Stimulated activated CD8-positive, alpha-beta memory T cell treated with anti-CD3 and anti-CD28 coated beads, Interleukin-7, amount 100 ng/mL, for 1 hour (primary cell): Measurements from ENCODE around the gene POLR2H.

Experiments used
- DNase-seq, 2 donors: peaks; one replicate each; pipeline ENCODE4 v3.0.0-alpha.2; 2020; ENCODE audit warnings: low read depth in 2 of 2

The POLR2H gene

GRCh38 chr3:184352149-184352785 lies 9.2 kb upstream of the POLR2H start:
- DNase-seq, result no peak

DNA sequence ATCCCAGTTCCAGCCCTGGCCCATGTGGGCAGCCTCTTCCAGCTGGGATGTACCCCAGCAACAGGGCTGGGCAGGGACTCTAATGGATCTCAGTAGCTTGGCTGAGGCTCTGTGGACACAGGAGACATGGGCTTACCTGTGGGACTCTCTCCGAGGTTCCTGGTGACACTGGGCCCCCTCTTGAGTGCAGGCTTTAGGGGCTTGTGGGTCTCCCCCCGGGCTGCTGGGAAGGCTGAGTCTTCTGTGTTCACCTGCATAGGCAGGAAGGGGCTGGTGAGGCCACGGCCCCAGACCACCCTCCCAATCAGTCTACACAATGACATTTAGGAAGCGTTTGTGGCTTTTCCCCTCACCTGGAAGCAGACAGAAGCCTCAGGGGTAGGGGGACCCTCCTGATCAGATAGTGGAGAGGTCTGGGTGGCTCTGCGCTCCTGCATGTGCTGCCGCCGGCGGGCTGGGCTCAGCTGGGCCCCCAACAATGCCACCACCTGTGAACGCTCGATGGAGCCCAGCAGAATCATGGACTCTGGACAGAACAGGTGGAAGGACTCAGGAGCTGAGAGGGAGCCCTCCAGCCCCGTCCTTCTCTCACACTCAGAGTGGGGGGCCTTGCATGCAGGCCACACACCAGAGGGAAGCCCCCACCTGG lies 8.5 kb upstream of the POLR2H start:
- DNase-seq, result no peak

DNA sequence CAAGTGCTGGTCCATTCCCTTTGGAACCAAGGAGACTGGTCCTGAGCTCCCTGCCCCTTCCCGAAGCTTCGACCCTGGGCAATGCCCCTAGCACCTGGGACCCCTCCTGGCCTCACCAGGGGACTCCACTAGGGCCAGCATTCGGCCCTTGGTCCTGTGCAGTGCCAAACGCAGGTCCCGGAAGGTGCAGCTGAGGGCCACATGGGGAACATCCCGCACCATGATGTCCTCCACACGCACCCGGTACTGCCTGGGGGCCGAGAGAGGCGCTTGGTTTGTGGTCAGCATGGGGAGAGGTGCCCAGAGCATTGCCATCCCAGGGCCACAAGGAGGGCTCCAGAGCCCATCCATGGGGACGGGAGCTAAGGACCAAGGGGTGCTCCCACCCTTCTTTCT lies 8.0 kb upstream of the POLR2H start:
- no peak for DNase-seq

DNA sequence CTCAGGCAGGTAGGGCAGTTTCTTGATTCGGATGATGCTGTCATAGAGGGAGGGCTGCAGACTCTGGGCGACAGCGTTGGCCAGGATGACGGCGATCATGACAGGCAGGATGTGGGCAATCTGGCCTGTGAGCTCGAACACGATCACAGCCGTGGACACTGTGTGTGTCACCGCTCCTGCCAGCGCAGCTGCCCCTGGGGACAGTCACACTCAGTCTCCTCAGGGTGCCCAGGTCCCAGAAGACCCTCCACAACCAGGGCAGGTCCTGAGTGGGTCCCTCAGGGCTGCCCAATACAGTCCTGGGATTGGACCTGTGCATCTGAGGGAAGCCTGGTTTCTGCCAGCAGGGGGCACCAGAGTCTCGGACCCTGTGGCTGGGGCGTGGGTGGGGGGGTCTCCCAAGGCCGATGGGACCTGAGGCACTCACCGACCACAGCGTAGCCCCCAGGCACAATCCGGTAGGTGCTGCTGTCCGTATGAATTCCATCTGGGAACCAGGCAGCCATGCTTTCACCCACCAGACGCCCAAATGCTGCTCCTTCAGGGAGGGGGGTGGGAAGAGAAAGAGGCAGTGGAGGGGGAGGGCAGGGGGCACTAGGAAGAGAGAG lies 7.3 kb upstream of the POLR2H start:
- DNase-seq, result peak; percentile 42 to 55

DNA sequence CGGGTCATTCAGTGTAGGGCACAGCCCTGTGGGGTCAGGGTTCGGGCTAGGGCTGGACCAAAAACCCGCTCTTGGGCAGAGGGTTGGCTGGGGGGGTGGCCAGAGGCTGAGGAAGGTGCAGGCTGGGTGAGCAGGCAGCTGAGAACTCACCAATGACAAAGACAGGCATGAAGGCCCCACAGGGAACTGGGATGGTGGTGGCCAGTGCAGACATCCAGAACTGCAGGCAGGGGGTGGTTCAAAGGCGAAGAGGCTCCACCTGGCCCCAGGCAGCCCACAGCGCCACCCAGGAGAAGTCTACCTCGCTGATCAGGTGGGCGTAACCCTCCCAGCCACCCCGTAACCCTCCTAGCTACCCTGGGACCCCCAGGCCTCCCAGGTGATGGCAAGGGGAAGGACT lies 6.8 kb upstream of the POLR2H start:
- no peak for DNase-seq

DNA sequence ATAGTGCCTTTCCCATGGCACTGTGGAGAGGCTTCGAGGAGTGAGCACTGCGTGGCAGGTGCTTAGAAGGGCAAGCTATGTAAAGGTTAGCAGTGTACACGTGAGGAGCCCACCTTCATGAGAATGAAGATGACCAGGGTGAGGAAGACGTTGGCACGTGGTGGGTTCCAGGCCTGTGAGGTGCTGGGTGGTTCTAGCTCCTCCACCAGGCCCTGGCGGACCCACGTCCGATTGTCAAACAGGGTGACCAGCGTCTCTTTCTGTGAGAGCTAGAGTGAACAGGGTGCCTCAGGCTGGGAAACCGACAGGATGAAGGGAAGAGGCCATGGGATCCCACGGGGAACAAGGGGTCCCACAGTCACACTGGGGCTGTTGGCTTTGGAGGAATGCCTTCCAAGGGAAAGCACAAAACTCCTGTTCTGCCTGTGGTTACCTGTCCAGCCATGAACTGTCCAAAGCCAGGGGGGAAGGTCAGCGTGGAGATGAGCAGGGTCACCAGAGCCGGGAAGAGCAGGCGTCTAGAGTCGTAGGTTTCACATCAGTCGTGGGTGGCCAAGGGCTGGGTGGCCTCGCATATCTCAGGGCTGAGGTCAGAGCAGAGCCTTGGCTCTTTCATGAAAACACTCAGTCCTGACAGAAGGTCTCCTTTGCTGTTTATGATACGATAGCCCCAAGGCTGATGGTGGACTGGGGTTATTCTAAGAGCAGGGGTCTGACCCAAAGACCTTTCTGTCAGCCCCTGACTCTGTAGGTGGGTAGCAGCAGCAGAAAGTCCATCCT lies 6.1 kb upstream of the POLR2H start:
- DNase-seq, result no peak

- DNase-seq, result no peak
Measured at GRCh38 chr3:184357248-184358123, 4.0 kb upstream of the POLR2H start.

DNA sequence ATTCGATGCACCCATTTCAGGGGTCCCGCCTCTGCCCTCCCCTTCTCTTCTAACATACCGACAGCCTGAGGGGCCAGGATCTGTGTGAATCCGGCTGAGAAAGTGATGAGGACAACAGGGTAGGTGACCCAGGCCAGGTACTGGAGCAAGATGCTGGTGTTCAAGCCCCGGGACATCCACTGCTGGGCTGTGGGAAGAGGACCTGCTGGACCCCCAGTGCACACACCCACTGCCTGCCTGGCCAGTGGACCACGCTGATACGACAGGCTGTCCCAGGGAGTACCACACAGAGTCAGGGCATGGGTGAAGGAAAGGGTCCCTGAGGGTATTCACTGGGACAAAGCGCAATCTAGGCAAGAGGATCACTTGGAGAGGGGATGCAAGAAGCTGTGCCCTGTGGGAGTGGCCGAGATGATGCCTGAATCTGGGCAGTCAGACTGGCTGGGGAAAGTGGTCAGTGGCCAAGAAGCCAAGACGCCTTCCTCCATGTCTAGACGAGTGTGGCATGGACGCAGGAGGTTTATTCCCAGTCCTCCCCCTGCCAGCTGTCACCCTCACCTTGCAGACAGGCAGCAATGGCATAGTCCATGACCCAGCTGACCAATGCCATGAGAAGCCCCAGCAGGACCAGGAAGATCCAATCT lies 3.3 kb upstream of the POLR2H start:
- DNase-seq, result no peak

- no peak for DNase-seq
Measured at GRCh38 chr3:184358921-184359350, 2.6 kb upstream of the POLR2H start.

DNA sequence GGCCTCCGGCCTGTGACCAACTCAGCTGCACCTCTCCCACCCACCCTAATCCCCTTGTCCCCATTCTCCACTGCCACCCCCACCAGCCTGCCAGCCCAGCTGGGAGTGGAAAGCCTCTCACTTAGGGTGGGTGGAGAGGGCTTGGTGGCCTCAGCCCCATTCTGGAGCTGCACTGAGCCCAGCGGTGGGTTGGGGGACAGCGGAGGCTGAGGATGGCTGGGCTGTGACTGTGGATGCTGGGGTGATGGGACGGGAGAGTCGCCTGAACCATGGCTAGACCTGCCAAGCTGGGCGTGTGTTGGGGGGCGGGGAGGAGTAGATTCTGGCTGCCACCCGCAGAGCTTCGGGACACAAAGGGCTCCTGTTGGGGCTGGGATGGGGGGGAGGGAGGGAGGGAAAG lies 1.9 kb upstream of the POLR2H start:
- no peak for DNase-seq

- no peak for DNase-seq
Measured at GRCh38 chr3:184360070-184360928, 1.2 kb upstream of the POLR2H start.

DNA sequence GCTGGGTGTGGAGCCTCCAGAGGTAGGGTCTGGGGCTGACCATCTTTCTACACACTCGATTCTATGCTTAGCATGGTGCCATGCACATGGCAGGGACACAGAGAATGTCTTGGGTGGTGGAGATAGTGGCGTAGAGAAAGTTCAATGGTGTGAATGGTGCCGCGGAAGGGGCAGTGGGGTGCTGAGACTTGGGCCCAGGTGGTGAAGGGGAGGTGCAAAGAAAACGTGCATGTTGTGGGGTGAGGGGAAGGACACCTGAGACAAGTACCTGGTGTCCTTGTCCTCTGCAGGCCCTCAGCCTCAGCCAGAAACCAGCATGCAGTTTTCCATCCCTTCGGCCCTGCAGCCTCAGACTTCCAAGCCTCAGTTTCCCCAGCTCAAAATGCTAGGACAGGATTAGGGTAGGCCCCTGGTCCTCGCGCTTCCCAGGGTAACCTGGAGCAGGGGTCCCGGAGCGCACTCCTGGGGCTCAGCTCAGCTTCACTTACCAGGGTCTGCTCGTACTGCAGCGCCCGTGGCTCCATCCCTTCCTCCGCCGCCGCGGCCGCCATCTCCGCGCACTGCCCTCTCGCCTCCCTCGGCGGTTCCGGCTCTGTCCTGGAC lies 480 bp upstream of the POLR2H start:
- no peak for DNase-seq

DNA sequence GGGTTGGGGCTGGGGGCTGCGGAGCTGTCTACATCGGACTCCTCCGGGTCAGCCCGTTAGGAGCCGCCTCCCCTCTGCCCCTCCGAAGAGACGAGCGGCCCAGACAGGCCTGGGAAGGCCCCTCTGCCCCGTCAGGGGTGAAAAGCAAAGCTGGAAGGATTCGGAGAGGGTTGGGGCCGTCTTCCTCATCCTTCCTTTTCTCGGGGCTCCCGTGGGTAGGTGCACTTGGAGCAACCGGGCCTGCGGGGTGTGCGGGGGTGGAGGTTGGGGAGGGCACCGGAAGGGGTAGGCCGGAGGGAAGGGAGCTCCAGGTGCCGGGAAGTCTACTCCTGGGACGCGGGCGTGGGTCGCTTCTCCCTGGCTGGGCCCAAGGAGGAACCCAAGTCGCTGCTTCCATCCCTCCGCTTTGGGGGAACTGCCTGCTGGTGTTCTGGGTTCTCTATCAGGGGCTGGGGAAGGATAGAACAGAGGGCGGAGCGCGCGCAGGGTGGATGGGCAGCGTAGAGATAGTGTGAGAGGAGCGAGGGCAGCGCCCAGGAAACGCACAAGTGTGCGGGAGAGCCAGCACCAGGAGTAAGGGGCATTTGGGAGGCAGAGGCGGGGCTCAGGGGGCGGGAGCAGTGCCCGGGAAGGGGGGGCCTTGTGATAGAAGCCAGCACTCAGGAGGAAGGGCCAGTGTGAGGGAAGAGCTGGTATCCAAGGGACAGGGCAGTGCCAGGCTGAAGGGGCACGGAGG lies 590 bp downstream of the POLR2H start:
- peak in 1 of 2 donors; percentile 10 for DNase-seq

GRCh38 chr3:184362668-184363546 lies 1.4 kb downstream of the POLR2H start:
- DNase-seq, result peak; percentile 90 to 97

DNA sequence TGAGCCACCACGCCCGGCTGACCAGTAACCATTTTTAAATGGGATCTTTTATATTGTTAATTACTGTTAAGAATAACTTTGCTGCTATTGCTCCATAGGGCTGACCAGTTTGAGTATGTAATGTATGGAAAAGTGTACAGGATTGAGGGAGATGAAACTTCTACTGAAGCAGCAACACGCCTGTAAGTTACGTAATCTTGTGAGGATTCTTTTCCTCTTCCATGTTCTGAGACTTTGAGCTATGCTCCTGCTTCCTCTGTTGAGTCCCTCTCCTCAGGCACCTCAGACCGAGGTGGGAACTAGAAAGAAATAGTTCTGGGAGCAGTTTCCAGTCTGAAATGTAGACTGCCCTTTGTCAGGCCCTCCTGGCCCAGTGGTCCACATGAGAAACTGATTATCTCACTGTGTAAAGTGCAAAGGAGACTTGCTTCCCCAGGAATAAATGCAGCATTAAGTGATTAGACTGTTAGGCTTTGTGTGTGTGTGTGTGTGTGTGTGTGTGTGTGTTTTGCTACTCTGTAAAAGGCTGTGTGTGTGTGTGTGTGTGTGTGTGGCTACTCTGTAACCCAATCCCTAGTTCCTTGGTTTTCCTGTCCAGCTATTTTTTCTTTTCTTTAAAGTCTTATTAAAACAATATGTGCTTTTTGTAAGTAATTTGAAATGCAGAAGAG lies 5.2 kb downstream of the POLR2H start:
- DNase-seq, result no peak

- no peak for DNase-seq
Measured at GRCh38 chr3:184368116-184368515, 6.6 kb downstream of the POLR2H start.

DNA sequence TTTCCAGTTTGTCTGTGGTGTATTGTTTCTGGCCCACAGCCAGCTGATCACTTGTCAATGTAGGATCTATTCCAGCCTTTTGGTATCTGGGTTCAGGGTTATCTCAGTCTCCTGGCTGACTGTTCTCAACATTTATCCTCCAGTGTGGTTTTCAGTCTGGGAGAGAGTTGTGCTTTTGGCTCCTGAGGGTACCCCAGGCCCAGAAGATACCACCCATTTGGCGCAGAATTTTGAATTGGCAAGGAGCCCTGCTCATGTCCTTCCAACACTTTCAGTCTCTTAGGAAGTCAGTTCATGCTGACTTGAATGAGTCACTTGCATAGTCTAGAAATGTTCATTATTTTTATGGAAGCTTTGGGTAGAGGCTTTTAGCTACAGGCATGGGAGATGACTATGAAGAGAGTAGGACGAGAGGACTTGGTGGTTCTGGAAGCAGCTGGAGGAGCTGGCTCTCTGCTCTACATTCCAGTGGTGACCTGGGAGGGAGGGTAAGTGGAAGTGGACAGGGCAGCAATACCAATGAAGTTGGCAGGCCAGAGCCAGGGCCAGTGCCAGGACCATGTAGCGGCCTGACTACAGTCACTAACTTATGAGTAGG lies 7.2 kb downstream of the POLR2H start:
- DNase-seq, result no peak
